Panc1 (cell line): ENCODE data around the gene PDCD11.

ENCODE experiments used
- CTCF ChIP-seq: fragments of 450-650 bp; IDR thresholded peaks from 2 replicates; pipeline ENCODE4 v1.5.1; 2017; ENCODE audit warnings: mild to moderate bottlenecking
- POLR2AphosphoS5 ChIP-seq: IDR thresholded peaks from 2 replicates; pipeline ENCODE4 v1.6.1; 2012; ENCODE audit warnings: mild to moderate bottlenecking, low read depth, low read length, moderate library complexity
- REST ChIP-seq, 2 experiments: IDR thresholded peaks; 2 replicates each; pipeline ENCODE4 v1.6.1; 2011 to 2012; ENCODE audit warnings: low read depth in 2 of 2, control low read depth in 1 of 2, low read length in 1 of 2, mild to moderate bottlenecking in 1 of 2, moderate library complexity in 1 of 2; ENCODE audit not compliant: insufficient read depth in 1 of 2
- SIN3A ChIP-seq: IDR thresholded peaks from 2 replicates; pipeline ENCODE4 v1.6.1; 2012; ENCODE audit warnings: low read depth, mild to moderate bottlenecking, low read length, moderate library complexity, borderline replicate concordance; ENCODE audit not compliant: insufficient read depth
- TCF7L2 ChIP-seq: IDR thresholded peaks from 2 replicates; pipeline ENCODE4 v1.6.1; 2011; ENCODE audit warnings: mild to moderate bottlenecking, low read depth, low read length, inconsistent platforms

GRCh38 chr10:103441206-103441605 is 44.8 kb downstream of the PDCD11 start:
- TF ChIP-seq CTCF, result no peak
- no peak for TF ChIP-seq POLR2AphosphoS5
- no peak for TF ChIP-seq REST (IDR thresholded peaks at IDR 0.05; ENCODE audit: insufficient read depth in 1 of 2, low read depth in 2 of 2, low read length in 1 of 2)
- no peak for TF ChIP-seq TCF7L2
- no peak for TF ChIP-seq SIN3A
